Measurements from ENCODE around the gene DGCR2.
"Not testable (repeated sequence)": the region's sequence is repeated elsewhere in the genome, so short reads cannot be mapped to it uniquely, and the experiment has no call there.

DNA sequence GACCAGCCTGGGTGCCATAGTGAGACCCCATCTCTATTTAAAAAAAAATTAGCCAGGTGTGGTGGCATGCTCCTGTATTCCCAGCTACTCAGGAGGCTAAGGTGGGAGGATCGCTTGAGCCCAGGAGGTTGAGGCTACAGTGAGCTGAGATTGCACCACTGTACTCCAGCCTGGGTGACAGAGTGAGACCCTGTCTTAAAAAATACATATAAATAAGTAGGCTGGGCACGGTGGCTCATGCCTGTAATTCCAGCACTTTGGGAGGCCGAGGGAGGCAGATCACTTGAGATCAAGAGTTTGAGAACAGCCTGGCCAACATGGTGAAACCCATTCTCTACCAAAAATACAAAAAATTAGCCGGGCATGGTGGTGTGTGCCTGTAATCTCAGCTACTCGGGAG lies 135.1 kb downstream of the DGCR2 start:
- TF ChIP-seq, protein P1, sequence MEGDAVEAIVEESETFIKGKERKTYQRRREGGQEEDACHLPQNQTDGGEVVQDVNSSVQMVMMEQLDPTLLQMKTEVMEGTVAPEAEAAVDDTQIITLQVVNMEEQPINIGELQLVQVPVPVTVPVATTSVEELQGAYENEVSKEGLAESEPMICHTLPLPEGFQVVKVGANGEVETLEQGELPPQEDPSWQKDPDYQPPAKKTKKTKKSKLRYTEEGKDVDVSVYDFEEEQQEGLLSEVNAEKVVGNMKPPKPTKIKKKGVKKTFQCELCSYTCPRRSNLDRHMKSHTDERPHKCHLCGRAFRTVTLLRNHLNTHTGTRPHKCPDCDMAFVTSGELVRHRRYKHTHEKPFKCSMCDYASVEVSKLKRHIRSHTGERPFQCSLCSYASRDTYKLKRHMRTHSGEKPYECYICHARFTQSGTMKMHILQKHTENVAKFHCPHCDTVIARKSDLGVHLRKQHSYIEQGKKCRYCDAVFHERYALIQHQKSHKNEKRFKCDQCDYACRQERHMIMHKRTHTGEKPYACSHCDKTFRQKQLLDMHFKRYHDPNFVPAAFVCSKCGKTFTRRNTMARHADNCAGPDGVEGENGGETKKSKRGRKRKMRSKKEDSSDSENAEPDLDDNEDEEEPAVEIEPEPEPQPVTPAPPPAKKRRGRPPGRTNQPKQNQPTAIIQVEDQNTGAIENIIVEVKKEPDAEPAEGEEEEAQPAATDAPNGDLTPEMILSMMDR (IDR thresholded peaks at IDR 0.05; ENCODE audit: low read depth, low read length), result not testable (repeated sequence)
- TF ChIP-seq EZH2phosphoT487 (IDR thresholded peaks at IDR 0.05; ENCODE audit: low read depth), result not testable (repeated sequence)

Measured in OCI-LY3 (cell line).